KMS-11 (cell line): ENCODE measurements around the gene UBA3.

Experiments
- H2AFZ ChIP-seq: fragments of 200-600 bp; sonication (generic); 2 replicates; pipeline ENCODE4 v1.6.1; 2016; ENCODE audit warnings: antibody characterized with exemption, mixed run types, low read depth
- H3K27ac ChIP-seq: fragments of 200-600 bp; sonication (generic); 2 replicates; pipeline ENCODE4 v1.6.1; 2016; ENCODE audit warnings: mild to moderate bottlenecking, mixed run types
- H3K27me3 ChIP-seq: fragments of 200-600 bp; sonication (generic); 2 replicates; pipeline ENCODE4 v1.6.1; 2017; ENCODE audit warnings: mild to moderate bottlenecking, low read depth, mixed run types, moderate library complexity; ENCODE audit not compliant: insufficient read depth
- H3K36me3 ChIP-seq: fragments of 200-600 bp; sonication (generic); 2 replicates; pipeline ENCODE4 v1.6.1; 2017; ENCODE audit warnings: mild to moderate bottlenecking, mixed run types; ENCODE audit not compliant: insufficient read depth
- H3K4me1 ChIP-seq: fragments of 200-600 bp; sonication (generic); 2 replicates; pipeline ENCODE4 v1.6.1; 2016; ENCODE audit warnings: mild to moderate bottlenecking, low read depth, mixed run types; ENCODE audit not compliant: poor library complexity, severe bottlenecking
- H3K4me2 ChIP-seq: fragments of 200-600 bp; sonication (generic); 2 replicates; pipeline ENCODE4 v1.7.0; 2016; ENCODE audit warnings: mild to moderate bottlenecking, mixed run types
- H3K4me3 ChIP-seq: fragments of 200-600 bp; sonication (generic); IDR thresholded peaks from 2 replicates; pipeline ENCODE4 v1.6.1; 2017; ENCODE audit warnings: low read depth, low read length, mixed read lengths; ENCODE audit not compliant: insufficient read depth
- H3K79me2 ChIP-seq: fragments of 200-600 bp; sonication (generic); 2 replicates; pipeline ENCODE4 v1.6.1; 2016; ENCODE audit warnings: low read depth, mixed run types; ENCODE audit not compliant: insufficient read depth
- H3K9ac ChIP-seq: fragments of 200-600 bp; sonication (generic); 2 replicates; pipeline ENCODE4 v1.6.1; 2016; ENCODE audit warnings: mild to moderate bottlenecking, mixed run types
- H4K20me1 ChIP-seq: fragments of 200-600 bp; sonication (generic); 2 replicates; pipeline ENCODE4 v1.6.1; 2016; ENCODE audit warnings: mild to moderate bottlenecking, mixed run types; ENCODE audit not compliant: insufficient read depth
- TF ChIP-seq, protein P1 (sequence below): fragments of 200-600 bp; sonication (generic); conservative IDR thresholded peaks from 2 replicates; pipeline ENCODE4 v1.6.1; 2017; ENCODE audit warnings: low read depth, mild to moderate bottlenecking, antibody characterized with exemption, low read length, moderate library complexity, mixed read lengths

UBA3 gene

GRCh38 chr3:69126216-69126615, 46.1 kb upstream of the UBA3 start:
- Histone ChIP-seq H3K4me2 (no peak overlapping the region), H3K79me2 (no peaks in the 10 kb centered on the region), H3K27ac (no peak overlapping the region), H3K36me3 (no peaks in the 10 kb centered on the region), H3K4me3 (no peak overlapping the region), H2AFZ (no peak overlapping the region), H3K4me1 (peaks cover 10% of the 10 kb centered on the region), H3K9ac (no peak overlapping the region), H4K20me1 (no peaks in the 10 kb centered on the region), H3K27me3 (no peaks in the 10 kb centered on the region)
- TF ChIP-seq, protein P1, sequence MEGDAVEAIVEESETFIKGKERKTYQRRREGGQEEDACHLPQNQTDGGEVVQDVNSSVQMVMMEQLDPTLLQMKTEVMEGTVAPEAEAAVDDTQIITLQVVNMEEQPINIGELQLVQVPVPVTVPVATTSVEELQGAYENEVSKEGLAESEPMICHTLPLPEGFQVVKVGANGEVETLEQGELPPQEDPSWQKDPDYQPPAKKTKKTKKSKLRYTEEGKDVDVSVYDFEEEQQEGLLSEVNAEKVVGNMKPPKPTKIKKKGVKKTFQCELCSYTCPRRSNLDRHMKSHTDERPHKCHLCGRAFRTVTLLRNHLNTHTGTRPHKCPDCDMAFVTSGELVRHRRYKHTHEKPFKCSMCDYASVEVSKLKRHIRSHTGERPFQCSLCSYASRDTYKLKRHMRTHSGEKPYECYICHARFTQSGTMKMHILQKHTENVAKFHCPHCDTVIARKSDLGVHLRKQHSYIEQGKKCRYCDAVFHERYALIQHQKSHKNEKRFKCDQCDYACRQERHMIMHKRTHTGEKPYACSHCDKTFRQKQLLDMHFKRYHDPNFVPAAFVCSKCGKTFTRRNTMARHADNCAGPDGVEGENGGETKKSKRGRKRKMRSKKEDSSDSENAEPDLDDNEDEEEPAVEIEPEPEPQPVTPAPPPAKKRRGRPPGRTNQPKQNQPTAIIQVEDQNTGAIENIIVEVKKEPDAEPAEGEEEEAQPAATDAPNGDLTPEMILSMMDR = no peak

DNA sequence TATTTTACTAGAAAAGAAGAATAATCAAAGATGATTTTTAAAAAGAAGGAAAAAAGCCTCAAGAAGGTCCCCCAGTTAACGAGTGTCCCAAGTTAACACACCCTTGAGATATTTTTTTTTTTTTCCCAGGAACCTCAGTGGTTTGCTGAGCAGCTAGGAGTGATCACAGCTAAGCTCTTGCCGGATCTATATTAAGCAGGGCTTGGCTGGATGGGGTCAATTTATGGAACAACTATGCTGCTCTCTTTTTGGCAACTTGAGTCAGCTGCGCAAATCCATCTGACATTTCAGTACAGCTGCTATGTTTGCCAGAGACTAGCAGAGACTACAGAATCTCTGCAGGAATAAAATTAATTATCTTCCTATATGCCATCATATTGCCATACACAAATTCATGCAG, 42.2 kb upstream of the UBA3 start, which contains the start of gene LMOD3:
Gene LMOD3, minus strand, starts transcription at position 193 of the 400 bp plus-strand sequence. CDS start 209 bp downstream, outside the sequence.
- H3K9ac ChIP-seq = no peak within 1 kb of the TSS
- H3K4me2 ChIP-seq = no peak within 1 kb of the TSS
- H3K27me3 ChIP-seq = no peaks in the 10 kb centered on the region
- no peaks in the 10 kb centered on the region for H4K20me1 ChIP-seq
- TF ChIP-seq, protein P1 = no peak
- H3K36me3 ChIP-seq = no peaks in the 10 kb centered on the region
- no peak within 1 kb of the TSS for H3K27ac ChIP-seq
- no peak within 1 kb of the TSS for H3K4me3 ChIP-seq
- peaks cover 8% of the 10 kb centered on the region for H3K4me1 ChIP-seq
- no peaks in the 10 kb centered on the region for H3K79me2 ChIP-seq
- peak within 1 kb of the TSS; percentile 44; the same call in 1 of the 2 replicates for H2AFZ ChIP-seq

- H3K9ac ChIP-seq = no peak overlapping the region
- no peaks in the 10 kb centered on the region for H3K79me2 ChIP-seq
- no peak overlapping the region for H2AFZ ChIP-seq
- peaks cover 8% of the 10 kb centered on the region for H3K4me1 ChIP-seq
- no peak overlapping the region for H3K4me2 ChIP-seq
- no peaks in the 10 kb centered on the region for H3K27me3 ChIP-seq
- no peaks in the 10 kb centered on the region for H3K36me3 ChIP-seq
- no peaks in the 10 kb centered on the region for H4K20me1 ChIP-seq
- no peak overlapping the region for H3K27ac ChIP-seq
- TF ChIP-seq, protein P1 = no peak
- H3K4me3 ChIP-seq = no peak overlapping the region
Measured at GRCh38 chr3:69121950-69122349, 41.8 kb upstream of the UBA3 start.

DNA sequence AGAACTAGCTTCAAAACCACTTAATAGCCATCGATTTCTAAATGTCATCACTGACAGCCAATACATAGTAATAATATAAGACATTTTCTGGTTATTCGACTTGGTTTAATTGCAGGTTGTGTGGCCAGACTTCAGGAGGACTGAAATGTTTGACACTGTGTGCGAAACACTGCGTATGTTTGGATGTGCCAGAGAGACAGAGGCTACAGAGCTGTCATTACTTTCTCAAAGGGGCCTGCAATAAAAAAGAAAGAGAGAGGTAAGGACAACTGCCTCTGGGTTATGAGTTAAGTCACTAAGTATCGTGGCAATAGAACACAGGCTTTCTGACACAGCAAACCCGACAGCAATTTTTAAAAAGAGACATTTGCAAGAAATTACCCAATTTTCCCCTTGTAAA, 41.3 kb upstream of the UBA3 start:
- Histone ChIP-seq H4K20me1 (no peaks in the 10 kb centered on the region), H3K79me2 (no peaks in the 10 kb centered on the region), H3K4me3 (no peak overlapping the region), H3K36me3 (no peaks in the 10 kb centered on the region), H3K9ac (no peak overlapping the region), H3K27me3 (no peaks in the 10 kb centered on the region), H3K4me1 (peaks cover 8% of the 10 kb centered on the region), H3K4me2 (no peak overlapping the region), H3K27ac (no peak overlapping the region), H2AFZ (peak overlapping the region; percentile 44)
- TF ChIP-seq, protein P1 = no peak
